ENCODE measurements around the gene RASL11A. TPM values are rescaled to one million over a fixed set of nuclear protein-coding genes. Genes with fewer than 3 reads are reported as not detected.

RASL11A gene
- total RNA-seq, 1 experiment from 2014 or later = 21.0 TPM

GRCh38 chr13:27264181-27264580 is 6.4 kb upstream of the RASL11A start:
- Histone ChIP-seq H3K4me1 (peaks cover 2% of the 10 kb centered on the region; the same call in 1 of the 2 replicates), H3K36me3 (ENCODE audit: control insufficient read depth, insufficient read depth, low read length) (no peaks in the 10 kb centered on the region; the same call in 1 of the 2 replicates), H3K9me3 (no peaks in the 10 kb centered on the region), H3K4me3 (ENCODE audit: low read depth, low read length) (no peak overlapping the region), H3K27me3 (replicated peaks; ENCODE audit: control insufficient read depth, insufficient read depth, low read length) (no peaks in the 10 kb centered on the region)
- DNase-seq = no peak
- Mint-ChIP-seq H3K36me3 (ENCODE audit: insufficient read depth, unreplicated experiment) (peaks cover 54% of the 10 kb centered on the region), H3K4me3 (ENCODE audit: unreplicated experiment) (no peak overlapping the region), H3K27me3 (ENCODE audit: insufficient read depth, unreplicated experiment) (no peaks in the 10 kb centered on the region), H3K27ac (ENCODE audit: unreplicated experiment) (no peak overlapping the region), H3K9me3 (ENCODE audit: unreplicated experiment) (no peaks in the 10 kb centered on the region), H3K4me1 (ENCODE audit: low read depth, unreplicated experiment) (no peaks in the 10 kb centered on the region)
- no peak for TF ChIP-seq CTCF (IDR thresholded peaks at IDR 0.05; ENCODE audit: insufficient read depth in 1 of 2, low read depth in 1 of 2, low read length in 1 of 2, severe bottlenecking in 1 of 2, unreplicated experiment in 1 of 2)
- POLR2A ChIA-PET = no interaction called here
- CTCF ChIA-PET = no interaction called here
- no TSS peak for BruUV-seq (replicated peaks)
- intact Hi-C loops (cut with micrococcal nuclease; ENCODE audit: unreplicated experiment) = no loop called here

GRCh38 chr13:27264648-27265047 is 6.0 kb upstream of the RASL11A start:
- no peak overlapping the region for H3K4me3 Mint-ChIP-seq (ENCODE audit: unreplicated experiment)
- Histone ChIP-seq H3K4me3 (ENCODE audit: low read depth, low read length) (no peak overlapping the region), H3K36me3 (ENCODE audit: control insufficient read depth, insufficient read depth, low read length) (no peaks in the 10 kb centered on the region; the same call in 1 of the 2 replicates), H3K27me3 (replicated peaks; ENCODE audit: control insufficient read depth, insufficient read depth, low read length) (no peaks in the 10 kb centered on the region), H3K4me1 (peaks cover 4% of the 10 kb centered on the region; the same call in 1 of the 2 replicates), H3K9me3 (no peaks in the 10 kb centered on the region)
- H3K27ac Mint-ChIP-seq (ENCODE audit: unreplicated experiment) = no peak overlapping the region
- no peaks in the 10 kb centered on the region for H3K9me3 Mint-ChIP-seq (ENCODE audit: unreplicated experiment)
- ChIA-PET POLR2A (no interaction called here), CTCF (no interaction called here)
- H3K27me3 Mint-ChIP-seq (ENCODE audit: insufficient read depth, unreplicated experiment) = no peaks in the 10 kb centered on the region
- BruUV-seq (replicated peaks) = no TSS peak
- peaks cover 50% of the 10 kb centered on the region for H3K36me3 Mint-ChIP-seq (ENCODE audit: insufficient read depth, unreplicated experiment)
- no peak for TF ChIP-seq CTCF (IDR thresholded peaks at IDR 0.05; ENCODE audit: insufficient read depth in 1 of 2, low read depth in 1 of 2, low read length in 1 of 2, severe bottlenecking in 1 of 2, unreplicated experiment in 1 of 2)
- no peaks in the 10 kb centered on the region for H3K4me1 Mint-ChIP-seq (ENCODE audit: low read depth, unreplicated experiment)
- DNase-seq = no peak
- intact Hi-C loops (cut with micrococcal nuclease; ENCODE audit: unreplicated experiment) = no loop called here

- Histone ChIP-seq H3K4me3 (ENCODE audit: low read depth, low read length) (no peak overlapping the region), H3K36me3 (ENCODE audit: control insufficient read depth, insufficient read depth, low read length) (no peaks in the 10 kb centered on the region; the same call in 1 of the 2 replicates), H3K4me1 (peaks cover 4% of the 10 kb centered on the region; the same call in 1 of the 2 replicates), H3K9me3 (no peaks in the 10 kb centered on the region), H3K27me3 (replicated peaks; ENCODE audit: control insufficient read depth, insufficient read depth, low read length) (no peaks in the 10 kb centered on the region)
- H3K4me3 Mint-ChIP-seq (ENCODE audit: unreplicated experiment) = no peak overlapping the region
- no peak overlapping the region for H3K27ac Mint-ChIP-seq (ENCODE audit: unreplicated experiment)
- BruUV-seq (replicated peaks) = no TSS peak
- intact Hi-C loops (cut with micrococcal nuclease; ENCODE audit: unreplicated experiment) = no loop called here
- ChIA-PET CTCF (no interaction called here), POLR2A (no interaction called here)
- no peaks in the 10 kb centered on the region for H3K27me3 Mint-ChIP-seq (ENCODE audit: insufficient read depth, unreplicated experiment)
- DNase-seq = no peak
- H3K36me3 Mint-ChIP-seq (ENCODE audit: insufficient read depth, unreplicated experiment) = peaks cover 31% of the 10 kb centered on the region
- H3K4me1 Mint-ChIP-seq (ENCODE audit: low read depth, unreplicated experiment) = peaks cover 7% of the 10 kb centered on the region
- H3K9me3 Mint-ChIP-seq (ENCODE audit: unreplicated experiment) = no peaks in the 10 kb centered on the region
- no peak for TF ChIP-seq CTCF (IDR thresholded peaks at IDR 0.05; ENCODE audit: insufficient read depth in 1 of 2, low read depth in 1 of 2, low read length in 1 of 2, severe bottlenecking in 1 of 2, unreplicated experiment in 1 of 2)
Measured at GRCh38 chr13:27266917-27267316, 3.7 kb upstream of the RASL11A start.
